HepG2 (cell line): ENCODE measurements around the gene RPS17. TPM values are rescaled to one million over a fixed set of nuclear protein-coding genes. Genes with fewer than 3 reads are reported as not detected.

ENCODE experiments used
- ETS1 ChIP-seq: sonication (generic); formaldehyde crosslinking; IDR thresholded peaks from 2 replicates; pipeline ENCODE4 v1.4.0; 2020; ENCODE audit warnings: missing genetic modification reagents
- FOXM1 ChIP-seq: sonication (generic); formaldehyde crosslinking; IDR thresholded peaks from 2 replicates; pipeline ENCODE4 v1.5.0; 2020; ENCODE audit warnings: missing genetic modification reagents
- LCORL ChIP-seq, 2 experiments: fragments of 450-650 bp in 1 of 2; sonication (generic) in 1 of 2; formaldehyde crosslinking in 1 of 2; IDR thresholded peaks; 2 replicates each; pipeline versions ENCODE4 v1.5.0 to v1.6.1; 2017 to 2020; ENCODE audit warnings: antibody characterized with exemption in 1 of 2, missing genetic modification reagents in 1 of 2
- NFIB ChIP-seq: sonication (generic); formaldehyde crosslinking; IDR thresholded peaks from 2 replicates; pipeline ENCODE4 v1.9.0; 2021; ENCODE audit warnings: missing genetic modification reagents, mild to moderate bottlenecking, borderline replicate concordance
- PRDM4 ChIP-seq: sonication (generic); formaldehyde crosslinking; IDR thresholded peaks from 2 replicates; pipeline ENCODE4 v1.9.0; 2021; ENCODE audit warnings: missing genetic modification reagents, borderline replicate concordance
- TERF1 ChIP-seq: sonication (generic); formaldehyde crosslinking; IDR thresholded peaks from 2 replicates; pipeline ENCODE4 v1.8.0; 2022; ENCODE audit warnings: mild to moderate bottlenecking, missing genetic modification reagents, moderate library complexity
- ZBTB44 ChIP-seq: sonication (generic); formaldehyde crosslinking; IDR thresholded peaks from 2 replicates; pipeline ENCODE4 v1.4.0; 2020; ENCODE audit warnings: missing genetic modification reagents
- ZFP91 ChIP-seq: sonication (generic); formaldehyde crosslinking; IDR thresholded peaks from 2 replicates; pipeline ENCODE4 v1.9.0; 2022; ENCODE audit warnings: missing genetic modification reagents, mild to moderate bottlenecking, borderline replicate concordance
- ZHX2 ChIP-seq, 2 experiments: sonication (generic) in 1 of 2; formaldehyde crosslinking in 1 of 2; IDR thresholded peaks; 2 replicates each; pipeline versions ENCODE4 v1.6.1 to v1.9.0; 2014 to 2022; ENCODE audit warnings: antibody characterized with exemption in 1 of 2, borderline replicate concordance in 1 of 2, inconsistent platforms in 1 of 2, low read depth in 1 of 2, missing genetic modification reagents in 1 of 2
- ZNF7 ChIP-seq: IDR thresholded peaks from 2 replicates; pipeline ENCODE4 v1.6.1; 2016; ENCODE audit warnings: missing biosample characterization, missing genetic modification reagents
- ZNF766 ChIP-seq: sonication (generic); formaldehyde crosslinking; IDR thresholded peaks from 2 replicates; pipeline ENCODE4 v1.5.0; 2020; ENCODE audit warnings: missing genetic modification reagents, borderline replicate concordance
- polyA plus RNA-seq, 8 experiments: library from polyadenylated mRNA; depleted of rRNA in 3 of 8; stranded (reverse) in 7 of 8; unstranded in 1 of 8; fragments of >200 nt; fragmentation: Illumina TruSeq in 4 of 8; extraction: Trizol in 4 of 8; gene quantifications; 2 replicates each; pipeline versions ENCODE4 v1.2.1 to v1.2.3, GENCODE V29; 2011 to 2016; ENCODE audit warnings: low read depth in 4 of 8, missing spikeins in 1 of 8, mixed read lengths in 1 of 8; ENCODE audit not compliant: insufficient read depth in 1 of 8
- total RNA-seq, 5 experiments: library from RNA; depleted of rRNA; stranded (reverse); fragments of >200 nt; fragmentation: Illumina TruSeq; extraction: Trizol; gene quantifications; 2 replicates each; pipeline ENCODE4 v1.2.3, GENCODE V29; 2016; ENCODE audit warnings: low read depth in 1 of 5

Gene RPS17
- total and polyA plus RNA-seq, 2 of the 13 experiments (the other 11 are each of a cell fraction or from before 2014, with no cell fraction given): 2,570 to 5,021 TPM

- TF ChIP-seq ZHX2 (IDR thresholded peaks at IDR 0.05; ENCODE audit: low read depth): no peak
- TF ChIP-seq ZHX2 (CRISPR knock-in tag; IDR thresholded peaks at IDR 0.05; ENCODE audit: borderline replicate concordance): no peak
- no peak for TF ChIP-seq PRDM4 (CRISPR knock-in tag)
- TF ChIP-seq ZNF766 (CRISPR knock-in tag): no peak
- TF ChIP-seq FOXM1 (CRISPR knock-in tag): no peak
- TF ChIP-seq NFIB (CRISPR knock-in tag): no peak
- TF ChIP-seq LCORL (IDR thresholded peaks at IDR 0.05): no peak
- TF ChIP-seq LCORL (CRISPR knock-in tag; IDR thresholded peaks at IDR 0.05): no peak
- peak; percentile 53; the same call in 1 of the 2 replicates for TF ChIP-seq ZFP91 (CRISPR knock-in tag)
- TF ChIP-seq ZBTB44 (CRISPR knock-in tag): no peak
- TF ChIP-seq TERF1 (CRISPR knock-in tag): no peak
- TF ChIP-seq ZNF7 (CRISPR knock-in tag): no peak
- TF ChIP-seq ETS1: no peak
These were observed 4.5 kb downstream of the RPS17 start (continued) for GRCh38 chr15:82535566-82536408.
